Activated CD8-positive, alpha-beta memory T cell treated with anti-CD3 and anti-CD28 coated beads for 4 hours (primary cell): ENCODE results near the gene MPND.
A peak's percentile ranks its signal among the peaks of the same experiment; 100 is the strongest.

ENCODE experiments used
- DNase-seq, 2 donors: peaks; one replicate each; pipeline ENCODE4 v3.0.0-alpha.2; 2020; ENCODE audit warnings: low read depth in 2 of 2

The MPND gene, protein sequence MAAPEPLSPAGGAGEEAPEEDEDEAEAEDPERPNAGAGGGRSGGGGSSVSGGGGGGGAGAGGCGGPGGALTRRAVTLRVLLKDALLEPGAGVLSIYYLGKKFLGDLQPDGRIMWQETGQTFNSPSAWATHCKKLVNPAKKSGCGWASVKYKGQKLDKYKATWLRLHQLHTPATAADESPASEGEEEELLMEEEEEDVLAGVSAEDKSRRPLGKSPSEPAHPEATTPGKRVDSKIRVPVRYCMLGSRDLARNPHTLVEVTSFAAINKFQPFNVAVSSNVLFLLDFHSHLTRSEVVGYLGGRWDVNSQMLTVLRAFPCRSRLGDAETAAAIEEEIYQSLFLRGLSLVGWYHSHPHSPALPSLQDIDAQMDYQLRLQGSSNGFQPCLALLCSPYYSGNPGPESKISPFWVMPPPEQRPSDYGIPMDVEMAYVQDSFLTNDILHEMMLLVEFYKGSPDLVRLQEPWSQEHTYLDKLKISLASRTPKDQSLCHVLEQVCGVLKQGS

DNA sequence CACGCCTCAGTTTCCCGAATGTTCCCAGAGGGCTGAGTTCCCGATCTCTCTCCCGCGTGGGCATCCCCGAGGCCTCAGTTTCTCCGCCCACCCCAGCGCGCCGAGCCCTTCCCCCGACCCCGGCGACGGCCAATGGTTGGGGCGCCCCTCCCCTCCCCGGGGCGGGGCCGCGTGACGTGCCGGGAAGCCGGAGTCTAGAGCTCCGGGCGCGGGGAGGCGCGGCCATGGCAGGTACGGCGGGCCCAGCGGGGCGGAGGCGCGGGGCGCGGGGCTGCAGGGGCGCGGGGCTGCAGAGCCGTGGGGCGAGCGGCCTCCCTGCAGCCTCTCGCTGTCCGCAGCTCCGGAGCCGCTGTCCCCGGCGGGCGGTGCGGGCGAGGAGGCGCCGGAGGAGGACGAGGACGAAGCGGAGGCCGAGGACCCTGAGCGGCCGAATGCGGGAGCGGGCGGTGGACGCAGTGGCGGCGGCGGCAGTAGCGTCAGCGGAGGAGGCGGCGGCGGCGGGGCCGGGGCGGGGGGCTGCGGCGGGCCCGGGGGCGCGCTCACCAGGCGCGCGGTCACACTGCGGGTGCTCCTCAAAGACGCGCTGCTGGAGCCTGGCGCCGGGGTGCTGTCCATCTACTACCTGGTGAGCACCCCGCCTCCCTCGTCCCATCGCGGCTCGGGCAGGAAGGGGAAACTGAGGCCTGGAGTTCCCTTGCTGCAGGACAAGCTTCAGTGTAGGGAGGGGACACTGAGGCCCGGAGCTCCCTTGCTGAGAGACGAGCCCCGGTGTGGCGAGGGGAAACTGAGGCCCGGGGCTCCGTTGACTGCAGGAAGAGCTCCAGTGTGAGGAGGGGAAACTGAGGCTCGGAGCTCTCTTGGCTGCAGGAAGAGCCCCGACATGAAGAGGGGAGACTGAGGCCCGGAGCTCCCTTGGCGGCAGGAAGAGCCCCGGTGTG is at the start of gene MPND:
MPND (plus strand) TSS at position 193 of the 938 bp plus-strand sequence; CDS start at position 225, 32 bp downstream.
- DNase-seq = peak; percentile 82 to 83

DNA sequence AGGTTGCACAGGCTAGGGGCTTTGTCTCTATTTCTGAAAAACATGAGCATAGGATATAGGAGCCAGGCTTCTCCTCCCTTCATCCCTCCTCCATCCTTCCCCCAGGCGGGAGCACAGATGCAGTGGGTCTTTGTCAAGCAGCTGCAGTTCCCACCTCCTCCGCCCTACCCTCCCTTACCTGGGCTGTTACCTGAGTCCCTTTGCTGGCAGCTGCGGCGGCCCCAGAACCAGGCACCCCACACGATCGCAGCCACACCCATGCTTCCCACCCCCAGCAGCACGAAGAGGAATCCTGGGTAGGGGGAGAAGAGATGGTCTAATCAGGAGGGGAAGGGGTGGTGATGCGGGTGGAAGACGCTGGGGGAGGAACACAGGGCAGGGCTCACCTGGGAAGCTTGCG is 49.0 kb upstream of the MPND start:
- DNase-seq = no peak

DNA sequence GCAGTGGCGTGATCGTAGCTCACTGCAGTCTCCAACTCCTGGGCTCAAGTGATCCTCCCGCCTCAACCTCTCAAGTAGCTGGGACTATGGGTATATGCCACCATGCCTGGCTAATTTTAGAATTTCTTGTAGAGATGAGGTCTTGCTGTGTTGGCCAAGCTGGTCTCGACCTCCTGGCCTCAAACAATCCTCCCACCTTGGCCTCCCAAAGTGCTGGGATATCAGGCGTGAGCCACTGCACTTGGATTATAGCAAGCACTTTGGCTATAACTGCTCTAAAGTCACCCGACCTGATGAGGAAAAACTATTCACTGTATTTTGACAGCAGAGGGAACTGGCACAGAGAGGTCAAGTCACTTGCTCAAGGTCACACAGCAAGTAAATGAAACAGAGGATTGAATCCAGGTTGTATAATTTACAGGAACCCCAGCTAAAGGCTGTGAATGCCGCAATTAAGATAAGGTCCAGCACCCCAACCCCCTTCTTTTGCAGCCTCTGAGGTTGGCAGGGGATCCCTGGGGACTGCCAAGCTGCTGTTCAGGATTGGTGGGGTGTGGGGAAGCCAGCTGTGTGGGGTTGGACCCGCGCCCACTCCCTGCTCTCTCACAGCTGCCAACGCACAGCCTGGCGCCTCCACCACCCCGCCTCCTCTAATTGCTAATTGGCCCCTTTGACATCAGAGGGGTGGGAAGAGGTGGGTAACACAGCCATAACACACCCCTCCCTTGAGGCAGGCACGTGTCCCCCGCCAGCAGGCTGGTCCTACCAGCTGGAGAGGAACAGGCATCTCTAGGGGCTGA is 47.2 kb upstream of the MPND start:
- no peak for DNase-seq

DNA sequence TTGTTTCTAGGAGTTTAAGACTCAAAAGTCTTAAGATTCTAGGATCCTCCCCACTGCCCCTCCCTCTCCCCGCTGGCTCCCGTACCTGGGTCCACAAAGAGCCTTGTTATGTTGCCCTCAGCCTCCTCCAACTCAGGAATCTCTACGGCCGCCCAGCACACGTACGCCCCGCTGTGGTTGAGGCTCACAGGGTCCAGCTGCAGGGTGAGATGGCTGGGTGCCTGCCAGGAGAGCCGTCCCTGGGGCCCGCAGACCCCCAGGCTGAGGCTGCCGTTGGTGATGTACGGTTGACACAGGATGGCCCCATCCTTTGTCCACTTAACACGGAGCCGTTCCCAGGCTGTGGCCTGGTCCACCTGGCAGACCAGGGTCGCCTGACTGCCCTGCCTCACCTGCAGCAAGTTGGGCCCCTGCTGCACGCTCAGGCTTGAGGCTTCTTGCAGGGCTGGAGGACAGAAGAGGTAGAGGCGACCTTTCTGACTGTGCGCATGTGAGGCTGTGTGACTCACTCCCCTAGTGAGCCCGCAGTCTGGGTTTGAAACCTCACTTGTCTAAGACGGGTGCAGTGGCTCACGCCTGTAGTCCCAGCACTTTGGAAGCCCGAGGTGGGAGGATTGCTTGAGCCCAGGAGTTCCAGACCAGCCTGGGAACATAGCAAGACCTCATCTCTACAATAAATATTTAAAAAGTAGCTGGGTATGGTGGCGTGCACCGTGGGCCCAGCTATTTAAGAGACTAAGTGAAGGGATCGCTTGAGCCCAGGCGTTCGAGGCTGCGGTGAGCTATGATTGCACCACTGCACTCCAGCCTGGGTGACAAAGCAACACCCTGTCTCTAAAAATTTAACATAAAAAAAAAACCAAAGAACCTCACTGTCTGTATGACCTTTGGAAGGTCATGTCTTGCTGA is 45.2 kb upstream of the MPND start:
- DNase-seq = no peak

DNA sequence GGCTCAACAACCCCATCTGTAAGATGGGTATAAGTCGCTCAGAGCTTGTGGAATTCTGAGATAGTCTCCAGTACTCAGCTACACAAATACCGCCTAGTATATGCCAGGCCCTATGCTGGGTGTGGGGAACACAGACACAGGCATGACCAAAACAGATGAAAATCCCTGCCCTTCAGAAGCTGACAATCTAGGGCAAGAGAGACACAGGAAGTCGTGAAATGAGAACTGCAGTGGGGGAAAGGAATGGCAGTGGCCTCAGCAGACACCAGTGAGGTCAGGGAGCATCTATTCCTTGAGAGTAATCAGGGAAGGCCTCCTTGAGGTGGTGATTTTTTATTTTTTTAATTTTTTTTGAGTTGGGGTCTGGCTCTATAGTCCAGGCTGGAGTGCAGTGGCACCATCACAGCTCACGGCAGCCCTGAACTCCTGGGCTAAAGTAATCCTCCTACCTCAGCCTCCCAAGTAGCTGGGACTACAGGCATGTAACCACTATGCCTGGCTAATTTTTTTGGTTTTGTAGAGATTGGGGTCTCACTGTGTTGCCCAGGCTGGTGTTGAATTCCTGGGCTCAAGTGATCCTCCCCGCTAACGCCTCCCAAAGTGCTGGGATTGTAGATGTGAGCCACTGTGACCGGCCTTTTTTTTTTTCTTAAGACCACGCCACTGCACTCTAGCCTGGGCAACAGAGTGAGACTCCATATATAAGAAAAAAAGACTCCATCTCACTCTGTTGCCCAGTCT is 44.4 kb upstream of the MPND start:
- DNase-seq = no peak

DNA sequence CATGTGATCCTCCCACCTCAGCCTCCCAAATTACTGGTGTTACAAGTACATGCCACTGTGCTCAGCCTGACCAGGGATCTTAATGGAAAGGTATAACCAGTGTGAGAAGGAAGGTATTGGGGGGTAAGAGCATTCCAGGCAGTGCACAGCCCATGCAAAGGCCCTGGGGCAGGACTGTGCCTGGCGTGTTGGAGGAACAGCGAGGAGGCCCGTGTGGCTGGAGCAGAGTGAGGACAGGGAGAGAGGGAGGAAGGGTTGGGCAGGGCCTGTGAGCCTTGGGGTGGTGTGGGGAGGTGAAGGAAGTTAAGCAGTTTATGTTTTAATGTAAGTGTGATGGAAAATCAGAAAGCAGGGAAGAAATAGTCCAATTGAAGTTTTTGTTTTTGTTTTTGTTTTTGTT is 42.8 kb upstream of the MPND start:
- no peak for DNase-seq

DNA sequence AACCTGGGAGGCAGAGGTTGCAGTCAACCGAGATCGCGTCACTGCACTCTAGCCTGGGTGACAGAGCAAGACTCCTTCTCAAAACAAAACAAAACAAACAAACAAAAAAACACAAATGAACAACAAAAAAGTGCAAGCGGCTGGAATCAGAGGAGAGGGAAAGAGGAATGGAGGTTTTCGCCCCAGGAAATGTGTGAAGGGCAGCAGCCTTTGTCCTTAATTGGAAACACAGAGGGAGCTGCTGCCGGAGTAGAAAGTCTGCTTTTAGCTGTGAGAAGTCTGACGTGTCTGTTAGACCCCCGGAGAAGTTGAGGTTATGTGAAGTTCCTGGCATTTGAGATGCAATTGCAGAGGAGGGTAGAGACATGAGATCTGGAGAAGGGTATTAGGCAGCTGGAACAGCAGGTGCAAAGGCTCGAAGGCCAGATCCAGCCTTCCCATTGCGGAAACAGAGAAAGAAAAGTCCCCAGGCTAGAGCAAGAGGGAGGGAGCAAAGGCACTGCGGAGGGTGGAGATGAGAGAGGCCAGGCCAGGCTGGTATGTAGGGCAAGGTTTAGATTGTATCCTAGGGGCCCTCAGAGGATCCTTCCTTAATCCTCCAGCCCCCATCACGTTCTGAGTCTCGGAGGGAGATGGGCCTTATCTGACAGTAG is 41.6 kb upstream of the MPND start:
- no peak for DNase-seq

DNA sequence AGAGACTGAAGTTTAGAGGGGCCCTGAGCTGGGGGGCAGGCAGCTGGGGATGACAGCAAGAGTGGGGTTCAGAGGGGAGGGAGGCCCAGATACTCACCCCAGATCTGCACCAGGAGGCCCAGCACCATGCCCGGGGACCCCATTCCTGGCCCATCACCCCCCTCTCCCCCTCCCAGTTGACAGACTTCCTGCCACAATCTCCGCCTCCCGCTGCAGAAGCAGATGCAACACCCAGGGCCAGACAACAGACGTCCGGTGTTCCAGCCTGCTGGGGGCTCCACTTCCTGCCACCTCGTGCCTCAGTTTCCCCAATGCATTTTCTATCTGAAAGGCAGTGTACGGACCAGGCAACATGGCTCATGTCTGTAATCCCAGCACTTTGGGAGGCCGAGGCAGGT is 41.1 kb upstream of the MPND start, which contains the start of gene TMIGD2:
TMIGD2 (minus strand) TSS at position 147 of the 398 bp plus-strand sequence; CDS start at position 143, 4 bp downstream.
- DNase-seq = no peak

DNA sequence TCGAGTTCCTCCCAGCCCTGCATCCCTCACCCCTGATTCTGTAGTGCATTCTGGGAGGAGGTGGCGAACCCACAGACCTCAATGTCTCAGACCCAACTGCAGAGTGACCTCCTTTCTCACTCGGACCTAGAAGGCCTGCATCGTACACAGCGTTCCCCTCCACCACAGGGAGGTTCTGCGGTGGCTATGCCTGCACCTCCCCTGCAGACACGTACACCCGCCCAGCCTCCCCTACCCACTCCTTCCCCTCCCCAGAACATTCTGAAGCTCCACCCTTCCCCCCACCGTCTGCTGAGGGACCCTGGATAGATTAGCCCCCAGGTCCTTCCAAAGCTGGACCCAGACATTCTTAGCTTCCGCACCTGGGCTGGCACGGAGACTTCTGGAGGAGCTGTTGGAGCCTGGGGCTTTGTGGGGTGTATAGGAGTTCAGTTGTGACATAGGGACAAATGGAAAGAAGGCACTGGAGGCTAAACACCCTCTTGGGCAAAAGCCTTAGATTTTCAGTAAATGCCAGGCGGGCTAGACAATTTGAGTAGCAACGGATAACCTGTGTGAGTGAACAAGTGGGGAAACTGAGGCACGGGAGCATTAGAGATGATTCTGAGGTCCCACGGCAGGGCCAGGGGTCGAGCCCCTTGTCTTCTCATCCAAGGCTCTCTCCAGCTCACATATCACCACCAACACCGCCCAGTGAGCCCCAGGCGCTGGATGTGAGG is 39.4 kb upstream of the MPND start:
- no peak for DNase-seq

DNA sequence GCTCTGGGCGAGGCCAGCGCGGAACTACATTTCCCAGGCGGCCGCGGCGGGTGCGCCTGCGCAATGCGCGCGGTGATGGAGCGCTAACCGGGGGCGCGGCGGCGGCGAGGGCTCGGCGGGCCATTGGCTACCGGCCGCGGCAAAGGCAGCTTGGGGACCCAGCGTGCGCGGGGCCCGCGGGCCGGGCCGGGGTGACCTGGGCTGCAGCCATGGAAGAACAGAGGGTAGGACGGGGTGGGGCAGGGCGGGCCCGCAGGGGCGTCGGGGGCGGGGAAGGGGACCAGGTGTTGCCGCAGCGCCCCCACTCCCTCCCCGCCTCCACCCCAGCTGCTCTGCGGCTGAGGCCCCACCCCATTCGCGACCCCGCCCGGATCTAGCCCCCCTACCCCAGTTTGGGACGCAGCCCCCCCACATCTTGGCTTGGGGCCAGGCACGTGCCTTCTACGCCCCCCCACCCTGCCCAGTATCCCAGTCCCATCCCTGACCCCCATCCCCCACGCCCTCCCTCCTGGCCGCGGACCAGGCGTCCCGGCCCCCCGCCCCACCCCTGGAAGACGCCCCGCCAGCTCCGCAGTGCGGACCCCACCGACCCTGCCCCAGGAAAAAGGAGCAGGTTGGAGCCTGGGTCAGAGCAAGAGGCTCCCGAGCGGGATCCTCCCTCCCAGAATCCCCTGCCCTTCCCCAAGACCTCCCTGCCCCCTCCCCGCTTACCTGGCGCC is 38.7 kb upstream of the MPND start, which contains the start of gene FSD1:
FSD1 (plus strand) TSS at position 61 of the 719 bp plus-strand sequence; CDS start at position 210, 149 bp downstream.
- DNase-seq = peak in 1 of 2 donors; percentile 38

DNA sequence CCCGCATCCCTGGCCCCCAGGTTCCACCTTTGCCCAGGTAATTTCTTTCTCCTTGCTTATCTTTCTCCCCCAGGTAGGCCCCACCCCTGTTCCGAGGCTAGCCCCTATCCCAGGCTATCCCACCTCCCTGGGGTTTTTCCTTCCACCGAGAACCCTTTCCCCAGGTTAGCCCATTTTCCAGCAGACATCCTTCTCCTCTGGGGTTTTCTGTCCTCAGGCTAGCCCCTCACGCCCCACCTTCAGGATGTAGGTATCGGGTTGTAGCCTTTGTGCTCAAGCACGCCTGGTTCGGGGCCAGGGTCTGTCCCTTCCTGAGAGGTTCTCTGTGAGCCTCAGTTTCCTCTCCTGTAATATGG is 38.1 kb upstream of the MPND start:
- no peak for DNase-seq

DNA sequence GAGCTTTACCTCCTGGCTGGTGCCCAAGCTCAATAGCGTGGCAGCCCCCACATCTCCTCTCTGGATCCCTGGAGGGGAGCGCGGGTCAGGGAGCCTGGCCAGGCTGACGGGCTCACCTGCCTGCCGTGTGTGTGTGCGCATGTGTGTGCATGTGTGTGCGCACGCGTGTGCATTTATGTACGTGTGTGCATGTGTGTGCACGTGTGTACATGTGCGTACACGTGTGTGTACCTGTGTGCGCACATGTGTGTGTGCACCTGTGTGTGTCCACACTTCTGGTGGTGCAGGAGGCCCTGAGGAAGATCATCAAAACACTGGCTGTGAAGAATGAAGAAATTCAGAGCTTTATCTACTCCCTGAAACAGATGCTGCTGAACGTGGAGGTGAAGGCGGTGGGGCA is 37.7 kb upstream of the MPND start:
- DNase-seq = no peak

DNA sequence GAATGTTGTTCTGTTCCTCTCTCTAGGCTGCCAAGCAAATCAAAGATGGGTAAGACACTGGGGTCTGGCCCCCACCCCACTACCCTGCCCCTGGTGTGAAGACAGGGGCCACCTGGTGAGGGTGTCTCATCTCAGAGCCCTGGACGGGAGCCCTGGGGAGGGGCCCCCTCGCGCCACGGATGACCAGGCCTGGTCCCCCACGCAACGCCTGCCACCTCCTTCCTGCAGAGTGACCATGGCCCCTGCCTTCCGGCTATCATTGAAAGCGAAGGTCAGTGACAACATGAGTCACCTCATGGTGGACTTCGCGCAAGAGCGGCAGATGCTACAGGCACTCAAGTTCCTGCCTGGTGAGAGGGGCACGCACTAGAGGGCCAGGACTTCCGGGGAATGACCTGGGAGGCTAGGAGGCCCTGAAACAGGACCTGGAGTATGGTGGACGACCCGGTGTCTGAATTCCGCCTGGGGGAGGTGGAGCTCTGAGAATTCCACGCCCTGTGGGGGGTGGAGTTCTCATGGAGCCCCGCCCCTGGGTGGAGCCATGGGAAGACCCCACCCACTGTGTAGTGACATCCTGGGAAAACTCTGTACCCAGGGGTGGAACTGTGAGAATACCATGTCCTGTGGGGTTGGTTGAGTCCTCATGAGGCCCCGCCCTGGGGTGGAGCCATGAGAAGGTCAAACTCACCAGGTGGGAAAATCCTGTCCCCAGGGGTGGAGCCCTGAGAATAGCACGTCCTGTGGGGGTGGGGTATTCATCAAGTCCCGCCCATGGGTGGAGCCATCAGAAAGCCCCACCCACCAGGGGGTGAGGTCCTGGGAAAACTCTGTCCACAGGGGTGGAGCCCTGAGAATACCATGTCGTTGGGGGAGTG is 32.9 kb upstream of the MPND start:
- no peak for DNase-seq

DNA sequence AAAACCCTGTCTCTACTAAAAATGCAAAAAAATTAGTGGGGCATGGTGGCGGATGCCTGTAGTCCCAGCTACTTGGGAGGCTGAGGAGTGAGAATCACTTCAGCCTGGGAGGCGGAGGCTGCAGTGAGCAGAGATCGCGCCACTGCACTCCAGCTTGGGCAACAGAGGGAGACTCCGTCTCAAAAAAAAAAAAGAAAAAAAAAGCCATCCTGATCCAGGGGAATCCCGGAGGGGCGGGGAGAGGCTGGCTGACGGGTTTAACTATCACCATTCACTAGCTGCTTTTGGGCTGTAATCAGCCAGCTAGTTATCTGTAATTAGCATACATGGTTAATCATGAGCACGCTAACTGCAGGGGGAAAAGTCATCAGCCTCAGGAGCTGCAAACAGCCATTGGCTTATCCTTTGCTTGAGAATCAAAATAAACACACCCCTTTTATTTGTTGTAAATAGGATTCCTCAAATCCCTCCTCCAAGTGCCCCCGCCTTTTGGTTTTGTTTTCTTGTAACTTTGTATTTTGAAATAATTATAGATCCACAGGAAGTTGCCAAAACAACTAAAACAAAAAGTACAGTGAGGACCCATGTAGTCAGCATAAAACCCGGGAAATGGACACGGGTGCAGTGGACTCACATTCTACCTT is 29.4 kb upstream of the MPND start:
- DNase-seq = no peak

DNA sequence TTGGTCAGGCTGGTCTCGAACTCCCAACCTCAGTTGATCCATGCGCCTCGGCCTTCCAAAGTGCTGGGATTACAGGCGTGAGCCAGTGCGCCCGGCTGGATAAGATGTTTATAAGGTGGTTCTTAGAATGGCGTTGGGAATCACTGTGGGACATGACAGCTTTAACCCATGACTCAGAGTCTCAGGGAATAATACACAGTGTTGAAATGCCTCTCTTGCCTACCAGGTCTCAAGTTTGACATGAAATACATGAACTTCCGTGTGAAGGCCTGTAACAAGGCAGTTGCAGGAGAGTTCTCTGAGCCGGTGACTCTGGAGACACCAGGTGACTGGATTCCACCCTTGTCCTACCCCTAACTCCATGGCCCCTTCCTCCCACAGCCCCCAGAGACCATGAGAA is 26.4 kb upstream of the MPND start:
- DNase-seq = no peak

DNA sequence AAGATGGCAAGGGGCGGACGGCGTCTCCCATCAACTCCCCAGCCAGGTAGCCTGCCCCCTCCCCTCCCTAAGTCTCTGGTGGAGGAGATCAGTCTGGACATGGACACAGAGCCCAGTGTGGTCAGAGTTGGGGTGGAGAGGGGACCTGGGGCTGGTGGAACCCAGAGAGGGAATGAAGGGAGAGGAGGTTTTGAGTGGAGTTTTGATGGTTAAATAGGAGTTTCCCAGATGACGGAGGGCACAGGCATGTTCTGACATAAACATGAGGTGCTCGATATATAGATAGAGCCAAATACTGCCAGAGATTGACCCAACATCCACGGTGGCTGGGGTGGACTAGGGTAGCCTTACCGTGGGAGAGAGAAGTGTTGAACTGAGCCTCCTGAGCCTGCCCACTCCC is 24.9 kb upstream of the MPND start:
- no peak for DNase-seq
